Activated CD4-positive, CD25-positive, alpha-beta regulatory T cell treated with anti-CD3 and anti-CD28 coated beads, Interleukin-2, amount 50 U/mL, for 16 hours (primary cell): Measurements from ENCODE around the gene THSD7B.
"Not testable (repeated sequence)": the region's sequence is repeated elsewhere in the genome, so short reads cannot be mapped to it uniquely, and the experiment has no call there.

Experiments
- DNase-seq: peaks from one replicate; pipeline ENCODE4 v3.0.0-alpha.2; 2020; ENCODE audit warnings: low read depth, low spot score

The THSD7B gene

GRCh38 chr2:137250401-137250800, 485.1 kb downstream of the THSD7B start:
- no peak for DNase-seq

DNA sequence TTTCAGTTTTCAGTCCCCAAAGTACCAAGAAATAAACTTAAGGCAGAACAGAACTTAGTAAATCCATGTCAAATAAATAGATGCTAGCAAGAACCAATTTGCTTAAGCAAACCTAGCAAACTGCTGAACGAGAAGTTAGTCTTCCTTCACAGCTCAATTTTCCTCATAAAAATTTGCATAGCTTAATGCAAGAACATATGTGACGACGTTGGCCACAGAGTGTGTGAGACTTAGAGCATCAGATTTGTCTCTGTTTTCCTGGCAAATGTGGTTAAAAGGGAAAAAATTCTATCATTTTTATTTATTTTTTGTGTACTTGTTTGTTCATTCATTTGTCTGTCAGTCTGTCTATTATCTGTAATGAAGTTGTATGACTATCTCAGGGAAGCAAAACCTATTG, 485.7 kb downstream of the THSD7B start:
- no peak for DNase-seq

DNA sequence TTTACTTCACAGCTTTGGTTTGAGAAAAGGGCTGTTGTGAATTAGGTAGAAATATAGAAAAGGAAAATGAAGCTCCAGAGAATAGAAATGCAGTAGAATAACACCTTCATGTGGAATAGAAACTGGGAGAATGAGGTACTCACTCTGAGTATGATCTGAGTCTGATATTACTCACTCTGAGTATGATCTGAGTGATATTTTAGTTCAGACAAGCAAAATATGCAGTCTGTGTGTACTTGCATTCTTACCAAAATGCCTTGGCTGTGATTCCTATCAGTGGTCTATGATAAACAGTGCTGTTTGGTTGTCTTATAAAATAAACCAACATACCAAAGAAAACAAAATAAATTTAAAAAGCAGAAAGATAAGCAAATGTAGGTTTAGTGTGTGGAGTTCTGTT, 487.6 kb downstream of the THSD7B start:
- DNase-seq: no peak

- DNase-seq: no peak
Measured at GRCh38 chr2:137254052-137254451, 488.7 kb downstream of the THSD7B start.

GRCh38 chr2:137255345-137255744, 490.0 kb downstream of the THSD7B start:
- DNase-seq: no peak

DNA sequence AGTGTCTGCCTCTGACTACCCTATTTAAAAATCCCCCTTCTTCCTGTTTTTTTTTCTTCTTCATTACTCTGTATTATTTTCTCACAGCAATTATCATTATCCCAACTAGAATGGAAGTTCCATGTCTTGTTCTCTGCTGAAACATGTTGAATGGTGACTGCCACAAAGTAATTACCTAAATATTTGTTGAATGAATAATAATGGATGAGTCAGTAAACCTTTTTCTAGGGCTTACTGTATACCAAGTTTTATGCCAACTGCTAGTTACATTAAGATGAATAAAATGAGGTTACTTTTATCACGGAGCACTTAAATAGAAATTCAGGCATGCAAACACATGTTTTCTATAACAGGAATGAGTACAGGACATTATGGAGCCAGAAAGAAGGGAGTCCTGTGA, 490.6 kb downstream of the THSD7B start:
- no peak for DNase-seq

DNA sequence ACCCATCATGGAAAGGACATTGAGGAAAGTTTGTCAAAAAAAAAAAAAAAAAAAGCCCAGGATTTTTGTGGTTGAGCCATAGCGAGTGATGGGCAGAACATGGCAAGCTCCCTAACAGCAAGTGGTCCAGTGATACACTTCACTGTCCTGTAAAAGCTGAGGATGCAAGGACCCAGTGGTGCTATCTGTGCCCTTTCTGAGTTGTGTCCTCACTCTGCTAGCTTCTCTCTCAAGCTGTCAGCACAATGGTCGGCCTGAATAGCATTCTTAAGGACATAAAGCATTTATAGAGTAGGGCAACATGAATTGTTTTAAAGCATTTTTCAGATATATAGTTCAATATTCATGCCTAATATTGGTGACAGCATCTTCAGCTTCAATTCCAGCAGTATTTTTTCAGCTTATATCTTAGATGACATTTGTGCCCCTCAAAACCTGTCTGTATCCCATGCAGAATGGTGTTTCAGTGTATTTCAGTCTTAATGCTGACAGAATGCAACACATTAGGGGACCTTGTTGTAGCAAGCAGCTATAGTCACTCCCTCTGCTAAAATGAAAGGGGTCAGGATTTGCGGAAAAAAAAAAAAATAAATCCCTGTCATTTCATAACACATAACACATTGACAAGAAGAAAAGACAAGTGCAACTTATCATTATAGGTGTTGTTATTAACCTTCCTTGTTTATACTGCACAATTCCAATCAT, 496.7 kb downstream of the THSD7B start:
- DNase-seq: no peak

DNA sequence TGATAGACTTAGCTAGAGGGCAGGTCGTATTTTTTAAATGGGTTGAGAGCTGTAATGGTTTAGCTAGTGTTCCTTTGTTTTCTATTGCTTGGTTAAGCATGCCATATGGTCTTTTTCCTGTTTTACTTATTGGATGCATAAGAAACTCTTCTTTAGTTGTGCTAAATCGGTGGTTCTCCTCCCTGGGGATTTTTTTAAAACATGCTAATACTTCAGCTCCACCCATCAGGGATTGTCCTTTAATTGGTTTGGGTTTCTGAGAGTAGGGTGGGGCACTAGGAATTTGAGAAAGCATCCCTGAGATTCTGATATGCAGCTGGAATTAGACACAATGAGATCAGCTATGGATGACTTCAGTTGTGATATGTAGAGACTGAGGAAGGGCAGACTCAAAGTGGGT, 497.2 kb downstream of the THSD7B start:
- DNase-seq: no peak

DNA sequence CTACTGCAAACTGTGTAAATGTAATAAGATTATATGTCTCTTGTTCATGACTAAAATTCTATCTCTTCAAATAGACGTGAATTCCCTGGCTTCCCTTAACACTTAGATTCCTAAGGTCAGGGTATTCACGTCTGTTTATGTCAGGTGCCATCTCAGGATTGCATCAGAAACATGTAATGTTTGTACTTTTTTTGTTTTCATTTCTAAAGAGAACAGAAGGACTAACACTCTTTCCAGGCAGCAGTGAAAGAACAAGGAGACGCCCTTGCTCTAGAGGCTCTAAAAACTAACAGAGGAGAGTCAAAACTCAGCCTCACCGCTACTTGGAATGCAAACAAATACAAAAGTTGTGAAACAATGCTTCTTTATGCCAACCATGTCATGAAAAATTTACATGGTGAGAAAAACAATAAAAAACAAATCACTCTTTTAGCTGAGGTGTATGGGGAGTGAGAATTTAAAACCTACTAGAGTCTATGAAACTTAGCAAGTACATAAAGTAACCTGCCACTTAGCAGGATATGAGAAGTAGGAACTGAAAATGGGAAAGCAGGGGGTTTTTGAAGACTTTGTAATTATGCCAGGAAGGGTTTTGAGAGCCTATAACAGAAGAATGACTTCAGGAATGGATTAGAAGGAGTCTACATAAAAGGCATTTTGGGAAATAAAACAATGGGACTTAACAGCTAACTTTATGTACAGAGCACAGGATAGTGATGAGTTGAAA, 522.7 kb downstream of the THSD7B start:
- no peak for DNase-seq

- DNase-seq: no peak
Measured at GRCh38 chr2:137291836-137292570, 526.7 kb downstream of the THSD7B start.

- DNase-seq: no peak
Measured at GRCh38 chr2:137298377-137298776, 533.0 kb downstream of the THSD7B start.

DNA sequence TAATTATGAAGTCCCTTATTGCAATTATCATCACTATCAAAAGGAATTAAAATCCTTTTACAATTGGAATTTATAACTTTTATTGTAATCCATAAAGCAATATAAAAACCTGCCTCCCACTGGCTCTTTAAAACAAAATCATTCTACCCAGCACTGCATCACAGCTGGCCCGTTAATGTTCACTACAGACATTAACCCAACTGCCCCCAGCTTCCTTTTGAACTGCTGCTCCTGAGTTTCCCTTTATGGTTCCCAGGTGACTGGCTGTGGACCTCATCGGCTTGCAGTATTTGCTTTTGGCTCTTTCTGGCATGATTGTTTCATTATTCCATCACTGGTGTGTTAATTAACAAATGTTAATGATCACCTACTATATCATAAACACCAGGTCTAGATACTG, 535.6 kb downstream of the THSD7B start:
- no peak for DNase-seq

DNA sequence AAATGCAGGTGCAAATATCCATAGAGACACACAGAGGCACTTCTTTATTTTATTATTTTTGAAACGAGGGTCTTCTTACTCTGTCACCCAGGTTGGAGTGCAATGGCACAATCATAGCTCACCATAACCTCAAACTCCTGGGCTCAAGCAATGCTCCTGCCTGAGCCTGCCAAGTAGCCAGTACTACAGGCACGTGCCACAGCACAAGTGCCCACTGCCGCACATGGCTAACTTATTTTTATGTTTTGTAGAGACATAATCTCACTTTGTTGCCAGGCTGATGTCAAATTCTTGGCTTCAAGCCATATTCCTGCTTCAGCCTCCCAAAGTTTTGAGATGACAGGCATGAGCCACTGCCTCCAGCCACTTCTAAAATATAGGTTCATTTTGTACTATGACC, 537.6 kb downstream of the THSD7B start:
- DNase-seq: no peak

DNA sequence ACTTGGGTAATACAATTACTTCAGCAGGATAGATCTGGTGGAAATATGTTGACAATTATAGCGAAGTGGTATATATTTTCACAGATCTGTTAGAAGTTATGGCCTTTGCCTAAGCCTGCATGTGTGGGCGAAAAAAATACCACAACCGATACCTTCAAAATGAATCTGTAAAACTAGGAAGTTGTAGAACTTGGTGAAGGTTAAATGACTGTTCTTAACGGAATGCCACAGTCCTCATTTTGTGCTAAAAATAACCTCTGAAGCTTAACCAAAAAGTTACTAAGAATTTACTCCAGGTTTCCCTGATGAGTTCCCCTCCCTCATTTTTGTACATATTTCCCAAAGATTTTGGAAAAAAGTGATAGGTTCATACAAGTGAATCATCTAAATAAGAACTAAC, 550.7 kb downstream of the THSD7B start:
- DNase-seq: no peak

DNA sequence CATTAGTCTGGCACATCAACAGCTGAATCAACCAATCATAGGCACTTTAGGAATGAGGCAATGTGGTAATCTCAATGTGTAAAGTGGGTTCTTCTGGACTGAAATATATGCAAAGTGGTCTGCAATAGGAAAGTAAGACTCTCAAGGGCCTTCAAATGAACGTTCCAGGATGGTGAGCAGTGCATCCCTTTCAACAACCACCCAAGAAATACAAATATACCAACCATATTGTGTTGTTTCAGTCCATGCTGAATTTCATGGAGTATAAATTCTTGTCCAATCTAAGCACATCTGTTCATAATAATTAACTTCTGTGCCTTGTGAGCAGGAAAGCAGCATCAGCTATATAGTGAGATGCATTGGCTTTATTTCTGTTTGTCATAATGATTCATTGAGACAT, 556.2 kb downstream of the THSD7B start:
- no peak for DNase-seq

GRCh38 chr2:137331562-137331961, 566.2 kb downstream of the THSD7B start:
- DNase-seq: not testable (repeated sequence)

DNA sequence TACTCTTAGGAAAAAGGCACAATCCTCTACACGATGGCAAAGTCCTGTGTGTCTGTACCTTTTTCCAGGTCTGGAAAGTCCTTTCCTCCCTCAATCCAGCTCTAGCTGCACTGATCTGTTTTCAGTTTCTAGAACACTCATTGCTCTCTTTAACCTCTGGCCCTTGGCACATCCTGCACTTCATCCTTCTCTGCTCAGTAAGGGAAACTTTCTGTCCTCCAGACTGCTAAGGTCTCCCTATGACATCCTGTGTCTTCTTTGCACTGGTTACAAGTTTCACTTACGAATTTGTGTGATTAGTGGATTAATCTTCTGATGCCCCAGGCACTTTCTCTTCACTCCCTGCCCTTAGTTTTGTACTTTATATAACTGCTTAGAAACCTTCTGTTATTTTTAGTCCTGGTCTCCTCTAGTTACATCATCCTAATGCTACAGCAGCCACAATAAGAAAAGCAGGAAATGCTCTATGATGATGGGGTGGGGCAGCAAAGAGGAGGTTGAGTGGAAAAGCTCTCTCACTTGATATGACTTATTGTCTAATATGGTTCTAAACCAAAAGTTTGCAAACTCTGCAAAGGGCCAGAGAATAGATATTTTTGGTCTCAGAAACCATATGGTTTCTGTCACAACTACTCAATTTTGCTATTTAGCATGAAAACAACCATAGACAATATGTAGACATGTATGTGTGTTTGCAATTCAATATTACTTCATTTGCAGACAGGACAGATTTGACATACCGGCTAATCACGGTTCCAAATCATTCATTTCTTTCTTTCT, 568.2 kb downstream of the THSD7B start:
- DNase-seq: no peak

DNA sequence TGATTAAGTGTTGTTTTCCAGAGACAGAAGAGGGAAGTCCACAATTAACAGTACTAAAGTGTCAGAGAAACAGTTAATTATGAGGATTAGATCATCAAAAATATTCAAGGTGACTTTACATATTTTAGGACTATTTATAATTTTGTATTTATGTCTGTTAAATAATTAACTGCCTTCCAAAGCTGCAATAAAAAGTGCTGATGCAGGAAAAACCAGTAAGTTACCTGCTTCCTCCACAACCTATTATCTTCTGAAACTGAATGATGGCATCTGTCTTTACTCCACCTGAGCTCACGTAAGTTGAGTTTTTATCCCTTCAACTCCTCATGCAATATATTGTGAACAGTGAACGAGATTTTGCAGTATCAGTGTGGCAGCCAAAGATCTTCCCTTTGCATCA, 570.7 kb downstream of the THSD7B start:
- DNase-seq: no peak

DNA sequence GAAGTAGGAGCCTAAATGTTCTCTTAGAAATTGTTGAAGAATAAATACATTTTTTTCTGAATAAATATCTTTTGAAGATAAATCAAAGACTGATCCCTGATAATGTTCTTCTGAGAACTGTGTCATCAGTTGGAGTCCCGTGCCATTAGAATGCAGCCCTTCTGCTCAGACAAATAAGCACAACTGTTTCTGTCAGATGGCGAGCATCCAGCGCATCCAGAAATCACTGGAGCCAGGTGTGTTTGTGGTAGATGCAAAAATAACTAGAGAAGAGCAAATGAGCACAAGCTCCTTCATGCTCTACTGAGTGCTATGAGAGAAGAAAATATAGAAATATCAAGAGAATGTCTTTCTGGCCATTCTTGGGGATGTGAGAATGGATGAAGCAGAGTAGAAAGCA, 573.7 kb downstream of the THSD7B start:
- no peak for DNase-seq

- no peak for DNase-seq
Measured at GRCh38 chr2:137345994-137346393, 580.6 kb downstream of the THSD7B start.

- DNase-seq: no peak
Measured at GRCh38 chr2:137348301-137348700, 583.0 kb downstream of the THSD7B start.

- DNase-seq: no peak
Measured at GRCh38 chr2:137357634-137358033, 592.3 kb downstream of the THSD7B start.
